Peyer's patch (tissue), 4 donors: Measurements from ENCODE around the gene RNASE1. TPM values are rescaled to one million over a fixed set of nuclear protein-coding genes. Genes with fewer than 3 reads are reported as not detected.

Source experiments
- DNase-seq, 3 donors: peaks; one replicate each; pipeline ENCODE4 v3.0.0-alpha.2; 2017 to 2019
- H3K27ac ChIP-seq, 4 donors: fragments of 200-600 bp; sonication (generic); one replicate each; pipeline ENCODE4 v1.5.1; 2016 to 2019
- H3K27me3 ChIP-seq, 2 donors: fragments of 200-600 bp; sonication (generic); one replicate each; pipeline ENCODE4 v1.5.1; 2019
- H3K36me3 ChIP-seq, 3 donors: fragments of 200-600 bp; sonication (generic); one replicate each; pipeline ENCODE4 v1.5.1; 2016 to 2019
- H3K4me1 ChIP-seq, 4 donors: fragments of 200-600 bp; sonication (generic); one replicate each; pipeline ENCODE4 v1.5.1; 2016 to 2019
- H3K4me3 ChIP-seq, 4 donors: fragments of 200-600 bp; sonication (generic); 1 replicate in 3 of 4; 2 replicates in 1 of 4; pipeline ENCODE4 v1.5.1; 2016 to 2019; ENCODE audit warnings: mild to moderate bottlenecking in 1 of 4
- H3K9me3 ChIP-seq, 4 donors: fragments of 200-600 bp; sonication (generic); one replicate each; pipeline ENCODE4 v1.5.1; 2016 to 2019; ENCODE audit warnings: mild to moderate bottlenecking in 1 of 4
- CTCF ChIP-seq, 6 experiments: fragments of 450-650 bp in 4 of 6; fragments of 200-600 bp in 2 of 6; sonication (generic) in 1 of 6; IDR thresholded peaks; one replicate each; pipeline ENCODE4 v1.5.1; 2017 to 2019; ENCODE audit warnings: antibody characterized with exemption in 6 of 6, mild to moderate bottlenecking in 3 of 6, moderate library complexity in 1 of 6
- POLR2A ChIP-seq, 2 donors: fragments of 450-650 bp; IDR thresholded peaks; one replicate each; pipeline ENCODE4 v1.5.1; 2017; ENCODE audit warnings: antibody characterized with exemption in 2 of 2, mild to moderate bottlenecking in 2 of 2, moderate library complexity in 2 of 2
- total RNA-seq, 4 donors: library from RNA; depleted of rRNA; stranded (reverse); fragments of >200 nt; gene quantifications; one replicate each; pipeline ENCODE4 v1.1.0, GENCODE V29; 2016

Gene RNASE1
- total RNA-seq, 4 donors from 2014 or later = 35.5 to 131 (median 90.6) TPM

DNA sequence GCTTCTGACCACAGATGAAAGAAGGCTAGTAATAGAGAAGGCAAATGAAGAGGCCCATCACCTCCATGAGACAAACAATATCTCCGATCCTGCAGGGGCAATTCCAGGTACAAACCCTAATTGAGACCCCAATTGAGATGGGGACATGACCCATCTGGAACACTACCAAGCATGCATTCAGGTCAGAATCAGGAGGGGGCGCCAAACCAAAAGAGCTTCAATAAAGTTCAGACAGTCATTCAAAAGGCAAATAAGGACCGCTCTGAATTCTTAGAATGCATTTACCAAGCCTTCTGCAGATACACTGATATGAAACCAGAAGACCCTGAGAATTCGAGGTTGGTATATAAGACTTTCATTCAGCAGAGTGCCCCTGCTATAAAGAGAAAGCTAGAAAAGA, 44.7 kb downstream of the RNASE1 start:
- TF ChIP-seq POLR2A (IDR thresholded peaks at IDR 0.05) (no peak), CTCF (IDR thresholded peaks at IDR 0.05) (peak; percentile 33 to 43 (median 38))
- peak in 2 of 3 donors; percentile 59 to 76 for DNase-seq
- Histone ChIP-seq H3K4me3 (no peak overlapping the region), H3K36me3 (no peaks in the 10 kb centered on the region), H3K27ac (no peak overlapping the region), H3K4me1 (no peaks in the 10 kb centered on the region), H3K27me3 (no peaks in the 10 kb centered on the region), H3K9me3 (peaks cover 0 to 1% (median 0%) of the 10 kb centered on the region in 4 donors)

GRCh38 chr14:20755037-20755436, 47.6 kb downstream of the RNASE1 start:
- no peaks in the 10 kb centered on the region for H3K4me1 ChIP-seq
- no peak overlapping the region for H3K27ac ChIP-seq
- DNase-seq = no peak
- H3K4me3 ChIP-seq = no peak overlapping the region
- H3K9me3 ChIP-seq = peaks cover 0 to 13% (median 5%) of the 10 kb centered on the region in 4 donors
- no peaks in the 10 kb centered on the region for H3K36me3 ChIP-seq
- no peaks in the 10 kb centered on the region for H3K27me3 ChIP-seq
- TF ChIP-seq POLR2A (IDR thresholded peaks at IDR 0.05) (no peak), CTCF (IDR thresholded peaks at IDR 0.05) (no peak)

- Histone ChIP-seq H3K27me3 (no peaks in the 10 kb centered on the region), H3K36me3 (no peaks in the 10 kb centered on the region), H3K4me3 (no peak overlapping the region), H3K27ac (no peak overlapping the region), H3K4me1 (no peaks in the 10 kb centered on the region), H3K9me3 (peaks cover 0 to 13% (median 5%) of the 10 kb centered on the region in 4 donors)
- no peak for DNase-seq
- TF ChIP-seq POLR2A (IDR thresholded peaks at IDR 0.05) = no peak
- TF ChIP-seq CTCF (IDR thresholded peaks at IDR 0.05) = no peak
Measured at GRCh38 chr14:20754308-20754707, 48.3 kb downstream of the RNASE1 start.

- no peaks in the 10 kb centered on the region for H3K36me3 ChIP-seq
- H3K4me3 ChIP-seq = no peak overlapping the region
- no peaks in the 10 kb centered on the region for H3K4me1 ChIP-seq
- no peak overlapping the region for H3K27ac ChIP-seq
- TF ChIP-seq CTCF (IDR thresholded peaks at IDR 0.05) (no peak), POLR2A (IDR thresholded peaks at IDR 0.05) (no peak)
- peaks cover 0 to 13% (median 5%) of the 10 kb centered on the region in 4 donors for H3K9me3 ChIP-seq
- H3K27me3 ChIP-seq = no peaks in the 10 kb centered on the region
- no peak for DNase-seq
Measured at GRCh38 chr14:20751963-20752562, 50.6 kb downstream of the RNASE1 start.

Other genes with a start within 250 kb of the RNASE1 start
- not detected for gene RNASE9, start 241.8 kb downstream of the RNASE1 start, total RNA-seq
- gene RNASE11, start 214.8 kb downstream of the RNASE1 start, total RNA-seq = not detected
- not detected for gene RNASE12, start 211.5 kb downstream of the RNASE1 start, total RNA-seq
- not detected for gene OR6S1, start 161.2 kb downstream of the RNASE1 start, total RNA-seq
- gene RNASE4, start 118.3 kb downstream of the RNASE1 start, total RNA-seq = 10 to 100 TPM in 3 of 4 donors, 1 to 10 TPM in 1; 5.8 to 51.7 (median 33.6) TPM
- 10 to 100 TPM; 19.6 to 22.3 (median 20.0) TPM for gene ANG, start 114.1 kb downstream of the RNASE1 start, total RNA-seq
- not detected for gene EDDM3A, start 57.0 kb downstream of the RNASE1 start, total RNA-seq
- not detected for gene EDDM3B, start 34.4 kb downstream of the RNASE1 start, total RNA-seq
- gene RNASE6, start 21.6 kb downstream of the RNASE1 start, total RNA-seq = 10 to 100 TPM in 1 of 4 donors, 1 to 10 TPM in 3; 3.7 to 21.5 (median 6.5) TPM
- gene RNASE3, start 88.5 kb upstream of the RNASE1 start, total RNA-seq = not detected
- not detected for gene RNASE2, start 152.6 kb upstream of the RNASE1 start, total RNA-seq
- 100 to 1,000 TPM; 118 to 166 (median 124) TPM for gene METTL17, start 187.1 kb upstream of the RNASE1 start, total RNA-seq
- gene SLC39A2, start 196.4 kb upstream of the RNASE1 start, total RNA-seq = 1 to 10 TPM in 2 of 4 donors, not detected in 2; 1.0 to 1.1 TPM
- gene NDRG2, start 222.2 kb upstream of the RNASE1 start, total RNA-seq = 100 to 1,000 TPM in 3 of 4 donors, 10 to 100 TPM in 1; 85.6 to 137 (median 127) TPM
- not detected for gene TPPP2, start 227.4 kb upstream of the RNASE1 start, total RNA-seq
- not detected for gene RNASE13, start 232.0 kb upstream of the RNASE1 start, total RNA-seq
- not detected for gene RNASE7, start 239.5 kb upstream of the RNASE1 start, total RNA-seq